GM20000 (cell line): ENCODE measurements around the gene CYP2S1.
"Not testable (repeated sequence)": the region's sequence is repeated elsewhere in the genome, so short reads cannot be mapped to it uniquely, and the experiment has no call there.

ENCODE experiments used
- DNase-seq: peaks from one replicate; pipeline ENCODE4 v3.0.0; 2012; ENCODE audit warnings: low spot score
- TF ChIP-seq, protein P1 (sequence below): IDR thresholded peaks from 2 replicates; pipeline ENCODE4 v1.5.1; 2012; ENCODE audit warnings: mild to moderate bottlenecking, control low read depth; ENCODE audit errors: extremely low read depth, missing control alignments

CYP2S1 gene

DNA sequence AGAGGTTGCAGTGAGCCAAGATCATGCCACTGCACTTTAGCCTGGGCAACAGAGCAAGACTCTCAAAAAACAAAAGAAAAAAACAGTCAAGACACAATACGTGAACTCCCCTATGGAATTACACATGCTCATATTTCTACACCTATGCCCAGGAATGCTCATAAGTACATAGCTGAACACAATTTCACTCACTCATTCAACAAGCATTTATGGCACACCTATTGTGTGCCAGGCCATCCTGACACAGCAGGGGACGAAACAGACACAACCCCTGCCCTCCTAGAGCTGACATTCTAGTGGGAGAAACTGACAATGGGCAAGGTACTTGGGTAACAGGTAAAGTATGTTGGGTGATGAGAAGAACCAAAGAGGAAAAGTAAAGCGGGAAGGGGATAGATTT lies 35.5 kb downstream of the CYP2S1 start:
- TF ChIP-seq, protein P1, sequence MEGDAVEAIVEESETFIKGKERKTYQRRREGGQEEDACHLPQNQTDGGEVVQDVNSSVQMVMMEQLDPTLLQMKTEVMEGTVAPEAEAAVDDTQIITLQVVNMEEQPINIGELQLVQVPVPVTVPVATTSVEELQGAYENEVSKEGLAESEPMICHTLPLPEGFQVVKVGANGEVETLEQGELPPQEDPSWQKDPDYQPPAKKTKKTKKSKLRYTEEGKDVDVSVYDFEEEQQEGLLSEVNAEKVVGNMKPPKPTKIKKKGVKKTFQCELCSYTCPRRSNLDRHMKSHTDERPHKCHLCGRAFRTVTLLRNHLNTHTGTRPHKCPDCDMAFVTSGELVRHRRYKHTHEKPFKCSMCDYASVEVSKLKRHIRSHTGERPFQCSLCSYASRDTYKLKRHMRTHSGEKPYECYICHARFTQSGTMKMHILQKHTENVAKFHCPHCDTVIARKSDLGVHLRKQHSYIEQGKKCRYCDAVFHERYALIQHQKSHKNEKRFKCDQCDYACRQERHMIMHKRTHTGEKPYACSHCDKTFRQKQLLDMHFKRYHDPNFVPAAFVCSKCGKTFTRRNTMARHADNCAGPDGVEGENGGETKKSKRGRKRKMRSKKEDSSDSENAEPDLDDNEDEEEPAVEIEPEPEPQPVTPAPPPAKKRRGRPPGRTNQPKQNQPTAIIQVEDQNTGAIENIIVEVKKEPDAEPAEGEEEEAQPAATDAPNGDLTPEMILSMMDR, result no peak
- no peak for DNase-seq

DNA sequence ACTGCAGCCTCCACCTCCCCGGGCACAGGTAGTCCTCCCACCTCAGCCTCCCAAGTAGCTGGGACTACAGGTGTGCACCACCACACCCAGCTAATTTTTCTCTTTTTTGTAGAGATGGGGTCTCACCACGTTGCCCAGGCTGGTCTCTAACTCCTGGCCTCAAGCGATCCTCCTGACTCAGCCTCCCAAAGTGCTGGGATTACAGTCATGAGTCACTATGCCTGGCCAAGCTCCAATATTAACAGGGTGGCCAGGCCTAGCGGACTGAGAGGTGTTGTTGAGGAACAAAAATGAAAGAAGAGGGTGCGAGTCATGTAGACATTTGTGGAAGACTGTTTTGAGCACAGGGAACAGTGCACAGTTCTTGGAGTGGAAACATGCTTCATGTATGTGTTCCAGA lies 36.3 kb downstream of the CYP2S1 start:
- DNase-seq, result not testable (repeated sequence)

DNA sequence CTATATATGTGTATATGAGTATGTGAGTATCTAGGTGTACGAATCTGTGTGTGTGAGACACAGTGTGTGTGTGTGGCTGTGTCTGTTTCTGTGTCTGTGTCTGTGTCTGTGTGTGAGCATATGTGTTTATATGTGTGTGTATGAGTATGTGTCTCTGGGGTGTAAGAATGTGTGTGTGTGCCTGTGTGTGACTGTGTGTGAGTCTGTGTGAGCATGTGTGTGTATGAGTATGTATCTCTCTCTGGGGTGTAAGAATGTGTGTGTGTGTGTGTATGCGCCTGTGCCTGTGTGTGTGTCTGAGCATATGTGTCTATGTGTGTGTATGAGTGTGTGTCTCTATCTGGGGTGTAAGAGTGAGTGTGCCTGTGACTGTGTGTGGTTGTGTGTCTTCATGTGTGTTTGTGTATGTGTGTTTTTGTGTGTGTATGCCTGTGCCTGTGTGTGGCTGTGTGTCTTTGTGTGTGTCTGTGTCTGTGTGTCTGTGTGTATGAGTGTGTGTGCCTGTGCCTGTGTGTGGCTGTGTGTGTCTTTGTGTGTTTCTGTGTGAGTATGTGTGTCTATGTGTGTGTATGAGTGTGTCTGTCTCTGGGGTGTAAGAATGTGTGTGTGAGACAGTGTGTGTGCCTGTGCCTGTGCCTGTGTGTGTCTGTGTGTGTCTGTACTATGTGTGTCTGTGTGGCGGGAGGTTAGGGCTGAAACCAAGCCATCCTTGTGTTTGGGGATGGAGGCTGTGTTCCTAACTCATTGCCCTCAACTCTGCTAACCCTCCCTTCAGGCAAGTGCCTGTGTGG lies 37.2 kb downstream of the CYP2S1 start:
- TF ChIP-seq, protein P1, result no peak
- no peak for DNase-seq

DNA sequence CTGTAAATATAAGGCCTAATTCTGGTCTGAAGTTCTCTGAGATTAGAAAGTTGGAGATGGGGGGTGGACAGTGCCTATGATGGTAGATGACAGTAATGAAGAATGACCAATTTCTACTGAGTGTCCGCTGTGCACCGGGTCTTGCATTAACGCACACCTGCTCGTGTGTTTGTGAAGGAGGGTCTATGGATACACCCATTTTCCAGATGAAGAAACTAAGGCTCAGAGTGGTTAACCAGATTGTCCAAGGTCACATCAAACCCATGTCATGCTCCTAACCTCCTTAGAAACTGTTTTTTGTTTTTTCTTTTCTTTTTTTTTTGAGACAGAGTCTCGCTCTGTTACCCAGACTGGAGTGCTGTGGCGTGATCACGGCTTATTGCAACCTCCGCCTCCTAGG lies 39.7 kb downstream of the CYP2S1 start:
- TF ChIP-seq, protein P1, result no peak

DNA sequence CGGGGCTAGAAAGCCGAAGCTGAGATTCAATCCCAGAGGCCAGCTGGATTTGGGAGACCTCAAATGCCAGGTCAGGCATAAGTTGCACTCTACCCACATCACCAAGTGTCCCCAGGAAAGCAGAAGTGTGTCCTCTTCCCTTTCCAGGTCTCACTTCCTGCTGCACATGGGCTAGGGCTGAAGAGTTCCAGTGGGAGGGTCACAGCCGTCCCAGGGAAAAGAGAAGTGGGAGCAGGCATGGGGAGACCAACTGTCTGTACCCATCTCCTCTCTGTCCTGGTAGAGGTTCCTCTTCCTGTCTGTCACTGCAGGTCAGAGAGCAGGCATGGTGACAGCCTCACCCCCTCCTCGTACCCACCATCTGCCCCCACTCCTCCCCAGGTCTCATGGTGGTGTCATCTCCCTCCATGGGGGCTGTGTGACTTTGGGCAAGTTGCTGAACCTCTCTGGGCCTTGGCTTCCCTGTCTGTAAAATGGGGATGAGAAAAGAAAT lies 40.8 kb downstream of the CYP2S1 start:
- DNase-seq, result no peak
- TF ChIP-seq, protein P1, result no peak

More for the DNA sequence above, 39.7 kb downstream of the CYP2S1 start:
- DNase-seq, result no peak

DNA sequence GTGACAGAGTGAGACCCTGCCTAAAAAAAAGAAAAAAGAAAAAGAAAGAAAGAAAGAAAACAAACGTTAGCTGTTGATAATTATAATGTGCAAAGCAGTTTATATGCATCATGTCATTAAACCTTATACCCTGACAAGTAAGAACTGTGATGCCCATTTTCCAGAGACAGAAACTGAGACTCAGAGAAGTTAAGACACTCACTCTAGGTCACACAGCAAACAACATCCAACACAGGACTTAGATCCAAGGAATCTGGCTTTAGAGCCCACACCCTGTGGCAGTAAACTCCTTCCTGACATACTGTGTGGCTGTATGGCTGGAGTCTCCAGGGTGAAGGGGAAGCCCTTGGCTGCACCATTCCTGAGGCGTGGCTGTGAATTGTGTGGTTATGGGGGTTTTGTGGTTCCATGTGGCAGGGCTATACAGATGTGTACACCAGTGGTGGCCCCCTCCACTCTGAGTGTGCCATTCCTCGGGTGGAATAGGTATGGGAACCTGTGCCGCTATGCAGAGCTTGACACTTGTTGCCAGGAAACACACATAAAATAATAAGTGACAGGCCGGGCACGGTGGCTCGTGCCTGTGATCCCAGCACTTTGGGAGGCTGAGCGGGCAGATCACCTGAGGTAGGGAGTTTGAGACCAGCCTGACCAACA lies 41.6 kb downstream of the CYP2S1 start:
- TF ChIP-seq, protein P1, result no peak
- DNase-seq, result no peak

DNA sequence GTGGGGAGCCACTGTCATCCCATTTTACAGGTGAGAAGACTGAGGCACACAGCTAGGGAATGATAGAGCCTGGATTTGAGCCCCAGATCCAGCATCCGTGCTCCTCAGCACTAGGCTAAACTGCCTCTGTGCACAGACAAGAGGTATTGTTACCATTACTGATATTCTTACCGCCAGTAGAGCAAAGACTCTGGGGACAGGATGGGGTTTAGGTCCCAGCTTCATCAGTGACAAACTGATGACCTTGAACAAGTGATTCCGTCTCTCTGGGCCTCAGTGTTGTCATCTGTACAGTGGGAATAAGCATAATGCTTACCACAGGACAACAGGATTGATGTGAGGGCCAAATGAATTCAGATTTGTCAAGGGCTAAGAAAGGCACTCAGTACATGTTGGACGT lies 42.5 kb downstream of the CYP2S1 start:
- TF ChIP-seq, protein P1, result no peak
- no peak for DNase-seq
